Astrocyte (in vitro differentiated cells and primary cell): ENCODE results near the gene INKA1.

Experiments used
- EZH2 ChIP-seq: IDR thresholded peaks from 2 replicates; pipeline ENCODE4 v1.6.1; 2012; ENCODE audit warnings: mild to moderate bottlenecking, low read length, inconsistent platforms; ENCODE audit not compliant: insufficient read depth
- TF ChIP-seq, protein P1 (sequence below): IDR thresholded peaks from 2 replicates; pipeline ENCODE4 v1.5.1; 2011; ENCODE audit warnings: low read depth, mild to moderate bottlenecking, inconsistent platforms, low read length, moderate library complexity; ENCODE audit not compliant: insufficient read depth

GRCh38 chr3:49799761-49800160, 3.3 kb upstream of the INKA1 start, which contains the start of gene CDHR4:
- TF ChIP-seq, protein P1, sequence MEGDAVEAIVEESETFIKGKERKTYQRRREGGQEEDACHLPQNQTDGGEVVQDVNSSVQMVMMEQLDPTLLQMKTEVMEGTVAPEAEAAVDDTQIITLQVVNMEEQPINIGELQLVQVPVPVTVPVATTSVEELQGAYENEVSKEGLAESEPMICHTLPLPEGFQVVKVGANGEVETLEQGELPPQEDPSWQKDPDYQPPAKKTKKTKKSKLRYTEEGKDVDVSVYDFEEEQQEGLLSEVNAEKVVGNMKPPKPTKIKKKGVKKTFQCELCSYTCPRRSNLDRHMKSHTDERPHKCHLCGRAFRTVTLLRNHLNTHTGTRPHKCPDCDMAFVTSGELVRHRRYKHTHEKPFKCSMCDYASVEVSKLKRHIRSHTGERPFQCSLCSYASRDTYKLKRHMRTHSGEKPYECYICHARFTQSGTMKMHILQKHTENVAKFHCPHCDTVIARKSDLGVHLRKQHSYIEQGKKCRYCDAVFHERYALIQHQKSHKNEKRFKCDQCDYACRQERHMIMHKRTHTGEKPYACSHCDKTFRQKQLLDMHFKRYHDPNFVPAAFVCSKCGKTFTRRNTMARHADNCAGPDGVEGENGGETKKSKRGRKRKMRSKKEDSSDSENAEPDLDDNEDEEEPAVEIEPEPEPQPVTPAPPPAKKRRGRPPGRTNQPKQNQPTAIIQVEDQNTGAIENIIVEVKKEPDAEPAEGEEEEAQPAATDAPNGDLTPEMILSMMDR = no peak
- TF ChIP-seq EZH2 = no peak
